ENCODE data around the gene RTN1.

Gene RTN1

DNA sequence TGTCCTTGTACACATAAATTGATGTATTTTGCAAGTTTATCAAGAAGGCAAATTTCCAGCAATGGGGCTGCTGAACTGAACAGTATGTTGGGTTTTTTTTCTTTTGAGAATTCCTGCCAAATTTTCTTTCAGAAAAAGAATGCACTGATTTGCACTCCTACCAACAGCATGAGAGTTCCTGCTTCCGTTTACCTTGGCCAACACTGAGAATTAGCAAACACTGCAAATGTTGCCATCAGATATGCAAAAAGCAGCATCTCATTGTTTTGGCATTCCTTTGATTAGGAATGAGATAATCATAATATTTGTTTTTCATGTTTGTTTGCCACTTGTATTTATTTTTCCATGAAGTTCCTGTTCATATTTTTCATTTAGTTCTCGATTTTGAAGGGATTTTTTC is 82.4 kb downstream of the RTN1 start:
- TF ChIP-seq, protein P1, sequence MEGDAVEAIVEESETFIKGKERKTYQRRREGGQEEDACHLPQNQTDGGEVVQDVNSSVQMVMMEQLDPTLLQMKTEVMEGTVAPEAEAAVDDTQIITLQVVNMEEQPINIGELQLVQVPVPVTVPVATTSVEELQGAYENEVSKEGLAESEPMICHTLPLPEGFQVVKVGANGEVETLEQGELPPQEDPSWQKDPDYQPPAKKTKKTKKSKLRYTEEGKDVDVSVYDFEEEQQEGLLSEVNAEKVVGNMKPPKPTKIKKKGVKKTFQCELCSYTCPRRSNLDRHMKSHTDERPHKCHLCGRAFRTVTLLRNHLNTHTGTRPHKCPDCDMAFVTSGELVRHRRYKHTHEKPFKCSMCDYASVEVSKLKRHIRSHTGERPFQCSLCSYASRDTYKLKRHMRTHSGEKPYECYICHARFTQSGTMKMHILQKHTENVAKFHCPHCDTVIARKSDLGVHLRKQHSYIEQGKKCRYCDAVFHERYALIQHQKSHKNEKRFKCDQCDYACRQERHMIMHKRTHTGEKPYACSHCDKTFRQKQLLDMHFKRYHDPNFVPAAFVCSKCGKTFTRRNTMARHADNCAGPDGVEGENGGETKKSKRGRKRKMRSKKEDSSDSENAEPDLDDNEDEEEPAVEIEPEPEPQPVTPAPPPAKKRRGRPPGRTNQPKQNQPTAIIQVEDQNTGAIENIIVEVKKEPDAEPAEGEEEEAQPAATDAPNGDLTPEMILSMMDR (conservative IDR thresholded peaks at IDR 0.05), result no peak
- H3K27ac ChIP-seq, result peak overlapping the region; percentile 63

DNA sequence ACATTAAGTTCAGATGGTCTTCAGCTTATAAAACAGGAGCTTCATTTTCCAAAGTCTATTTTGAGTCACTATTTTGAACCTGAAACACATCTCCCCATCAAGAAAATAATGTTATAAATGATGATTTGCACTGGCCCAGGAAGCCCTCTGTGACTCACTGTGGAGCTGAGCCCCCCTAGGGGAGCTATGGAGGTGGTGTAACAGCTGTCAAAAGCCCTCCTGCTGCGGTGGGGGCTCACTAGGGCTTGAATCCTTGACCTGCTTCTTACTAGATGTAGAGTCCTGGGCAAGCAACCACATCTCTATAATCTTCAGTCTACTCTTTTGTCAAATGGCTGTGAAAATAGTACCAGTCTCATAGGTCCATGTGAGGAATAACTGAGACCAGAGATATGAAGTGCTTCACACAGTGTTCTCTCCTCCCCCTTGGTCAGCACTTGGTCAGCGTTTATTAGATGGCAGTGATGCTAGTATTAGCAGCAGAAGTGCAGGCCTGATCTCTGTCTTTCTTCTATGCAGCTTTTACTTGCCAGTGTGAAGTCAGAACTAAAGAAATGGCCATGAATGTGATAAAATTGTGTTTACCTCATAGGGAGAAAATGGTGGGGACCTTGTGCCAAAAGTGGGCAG is 83.4 kb downstream of the RTN1 start:
- peak overlapping the region; percentile 63 for H3K27ac ChIP-seq
- TF ChIP-seq, protein P1 (conservative IDR thresholded peaks at IDR 0.05), result no peak

DNA sequence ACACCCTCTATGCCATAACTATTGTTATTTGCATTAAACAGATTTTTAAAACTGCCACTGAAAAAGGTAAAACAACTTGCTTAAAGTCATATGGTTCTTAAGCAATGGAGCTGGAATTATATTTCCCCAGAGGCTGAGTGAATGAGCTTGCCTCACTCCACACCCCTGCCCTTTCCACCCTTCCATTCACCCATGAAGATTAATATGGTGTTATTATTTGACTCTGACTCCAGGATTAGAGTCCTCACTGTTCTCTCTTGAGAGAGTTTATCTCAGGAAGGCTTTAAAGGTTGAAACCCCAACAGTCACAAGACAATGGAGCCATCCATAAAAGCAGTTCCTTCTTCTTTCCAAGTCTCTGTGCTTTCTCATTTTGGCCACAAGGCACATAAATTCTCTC is 84.9 kb downstream of the RTN1 start:
- H3K27ac ChIP-seq, result no peak overlapping the region
- TF ChIP-seq, protein P1 (conservative IDR thresholded peaks at IDR 0.05), result no peak

DNA sequence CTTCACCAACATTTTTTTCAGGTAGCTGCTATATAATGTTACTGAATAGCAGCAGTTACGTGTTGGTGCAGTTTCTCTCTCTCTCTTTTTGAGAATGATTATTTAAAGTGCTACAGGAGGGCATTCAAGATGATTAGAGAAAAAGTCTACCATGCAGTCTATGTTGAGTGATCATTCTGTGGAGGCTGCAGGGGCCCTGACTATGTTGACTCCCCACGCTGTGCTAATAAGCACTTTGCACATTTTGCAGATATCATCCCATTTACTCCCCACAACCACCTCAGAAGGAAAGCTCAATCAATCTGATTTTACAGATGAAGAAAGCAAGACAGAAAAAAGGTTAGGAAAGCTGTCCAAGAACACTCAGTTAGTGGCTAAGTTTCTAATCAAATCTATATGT is 87.8 kb downstream of the RTN1 start:
- peak overlapping the region; percentile 28; the same call in 1 of the 2 replicates for H3K27ac ChIP-seq
- TF ChIP-seq, protein P1 (conservative IDR thresholded peaks at IDR 0.05), result no peak

DNA sequence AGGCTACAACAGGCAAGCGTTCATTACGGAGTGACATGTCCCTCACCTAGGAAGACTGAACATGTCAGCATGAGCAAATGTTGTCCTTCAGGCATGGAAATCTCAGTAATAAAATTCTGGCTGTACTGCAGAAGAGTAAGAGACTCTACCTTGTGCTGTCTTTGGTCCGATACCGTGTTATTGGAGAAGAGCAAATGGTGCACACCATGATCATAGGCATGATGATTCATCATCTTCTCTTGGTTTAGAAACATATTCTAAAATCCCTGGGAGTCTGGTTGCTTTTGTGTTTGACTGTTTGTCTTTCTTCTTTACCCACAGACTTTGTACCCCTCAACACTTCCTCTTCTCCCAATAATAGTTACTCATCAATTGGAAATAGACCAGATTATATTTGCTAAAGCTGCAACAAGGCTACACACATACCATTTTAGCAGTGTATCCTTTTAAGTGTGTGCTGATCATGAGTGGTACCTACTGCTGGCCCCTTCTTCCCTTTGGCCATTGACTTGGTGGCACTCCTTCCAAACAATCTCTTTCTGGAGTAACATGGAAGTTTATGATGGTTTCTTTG is 93.5 kb downstream of the RTN1 start:
- no peak overlapping the region for H3K27ac ChIP-seq
- TF ChIP-seq, protein P1 (conservative IDR thresholded peaks at IDR 0.05), result no peak

DNA sequence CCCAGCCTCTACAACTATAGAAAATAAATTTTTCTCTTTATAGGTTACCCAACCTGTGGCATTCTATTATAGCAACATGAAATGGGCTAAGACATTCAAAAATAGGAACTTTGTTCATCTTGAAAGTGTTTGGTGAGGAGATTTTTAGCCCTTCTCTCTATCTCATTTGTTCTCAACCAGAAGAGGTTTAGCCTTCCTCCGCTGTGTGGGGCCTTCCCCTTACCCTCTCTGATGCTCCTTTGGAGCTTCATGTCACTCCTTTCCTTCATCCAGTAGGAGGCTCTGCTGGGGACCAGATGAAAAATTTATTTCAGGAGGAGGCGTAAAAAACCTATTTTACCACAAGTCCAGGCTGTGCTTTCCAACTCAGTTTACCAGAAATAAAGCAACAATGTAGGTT is 94.1 kb downstream of the RTN1 start:
- TF ChIP-seq, protein P1 (conservative IDR thresholded peaks at IDR 0.05), result no peak

DNA sequence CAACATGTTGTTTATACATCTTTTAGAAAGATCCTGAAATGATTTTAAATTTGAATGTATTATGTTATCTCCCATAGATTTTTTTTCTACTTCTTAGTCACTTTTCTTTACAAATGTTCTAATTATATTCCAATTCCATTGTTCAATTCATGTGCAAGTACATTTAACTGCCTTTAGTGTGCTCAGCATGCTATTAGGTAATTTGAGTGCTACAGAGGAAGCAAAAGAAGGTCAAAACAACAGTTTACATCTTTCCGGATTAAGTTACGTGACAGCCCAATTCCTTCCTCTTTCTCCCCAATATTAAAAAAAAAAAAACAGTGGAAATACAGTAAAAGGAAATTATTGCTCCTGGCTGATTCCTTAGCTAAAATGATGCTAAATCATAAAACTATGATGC is 98.3 kb downstream of the RTN1 start:
- TF ChIP-seq, protein P1 (conservative IDR thresholded peaks at IDR 0.05), result no peak
- H3K27ac ChIP-seq, result no peak overlapping the region

More for the DNA sequence above, 94.1 kb downstream of the RTN1 start:
- no peak overlapping the region for H3K27ac ChIP-seq

Data from VCaP (cell line).